ENCODE results near the gene CXCL16.

CXCL16 gene

DNA sequence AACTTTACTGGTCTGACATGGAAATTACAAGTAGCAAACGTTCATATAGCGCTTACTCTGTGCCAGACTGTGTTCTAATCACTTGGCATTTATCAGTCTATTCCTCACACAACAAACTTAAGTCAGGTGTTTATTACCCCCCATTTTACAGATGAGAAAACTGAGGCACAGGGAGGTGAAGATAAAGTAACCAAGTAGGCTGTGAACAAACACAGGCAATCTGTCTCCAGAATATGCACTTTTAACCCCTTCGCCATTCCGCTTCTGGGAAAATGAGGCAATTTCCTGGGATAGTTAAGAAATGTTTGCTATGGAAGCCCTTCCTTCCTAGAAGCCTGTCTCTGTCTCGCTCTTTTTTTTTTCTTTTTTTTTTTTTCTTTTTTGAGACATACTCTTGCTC lies 12.2 kb upstream of the CXCL16 start:
- H3K27ac ChIP-seq (ENCODE audit: insufficient read depth, low read depth, low read length, poor library complexity, severe bottlenecking), result no peak overlapping the region
- no peaks in the 10 kb centered on the region for H3K4me1 ChIP-seq (ENCODE audit: control insufficient read depth, insufficient read depth, low read length)
- no peak overlapping the region for H3K4me3 ChIP-seq (ENCODE audit: insufficient read depth, low read depth, low read length)
- no peaks in the 10 kb centered on the region for H3K36me3 ChIP-seq (ENCODE audit: control insufficient read depth, insufficient read depth, low read length)
- 84 to 90% methylated on average over 5 of the region's 5 CpGs for WGBS, 2 experiments
- no peaks in the 10 kb centered on the region for H3K27me3 ChIP-seq (ENCODE audit: control insufficient read depth, insufficient read depth, low read length, poor library complexity, severe bottlenecking)
- no peaks in the 10 kb centered on the region for H3K9me3 ChIP-seq (ENCODE audit: control insufficient read depth, low read length)

DNA sequence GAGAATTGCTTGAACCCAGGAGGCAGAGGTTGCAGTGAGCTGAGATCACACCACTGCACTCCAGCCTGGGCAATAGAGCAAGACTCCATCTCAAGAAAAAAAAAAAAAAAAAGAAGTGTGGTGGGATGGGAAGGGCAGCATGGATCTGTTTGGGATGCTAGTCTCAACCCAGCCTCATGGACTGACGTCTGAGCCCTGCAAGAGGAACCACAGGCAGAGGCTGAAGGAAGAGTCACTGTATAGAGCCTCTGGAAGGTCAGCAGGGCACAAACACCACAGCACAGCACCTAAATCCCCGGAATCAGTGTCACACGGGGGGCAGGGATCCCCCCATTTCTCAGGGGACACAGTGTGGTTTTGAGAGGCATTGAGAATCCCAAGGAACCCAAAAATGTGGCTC lies 10.9 kb upstream of the CXCL16 start:
- Histone ChIP-seq H3K27ac (ENCODE audit: insufficient read depth, low read depth, low read length, poor library complexity, severe bottlenecking) (no peak overlapping the region), H3K4me1 (ENCODE audit: control insufficient read depth, insufficient read depth, low read length) (no peaks in the 10 kb centered on the region), H3K9me3 (ENCODE audit: control insufficient read depth, low read length) (no peaks in the 10 kb centered on the region), H3K4me3 (ENCODE audit: insufficient read depth, low read depth, low read length) (no peak overlapping the region), H3K27me3 (ENCODE audit: control insufficient read depth, insufficient read depth, low read length, poor library complexity, severe bottlenecking) (peaks cover 5% of the 10 kb centered on the region), H3K36me3 (ENCODE audit: control insufficient read depth, insufficient read depth, low read length) (no peaks in the 10 kb centered on the region)
- WGBS, 2 experiments, result 47 to 55% methylated on average over 3 of the region's 3 CpGs

DNA sequence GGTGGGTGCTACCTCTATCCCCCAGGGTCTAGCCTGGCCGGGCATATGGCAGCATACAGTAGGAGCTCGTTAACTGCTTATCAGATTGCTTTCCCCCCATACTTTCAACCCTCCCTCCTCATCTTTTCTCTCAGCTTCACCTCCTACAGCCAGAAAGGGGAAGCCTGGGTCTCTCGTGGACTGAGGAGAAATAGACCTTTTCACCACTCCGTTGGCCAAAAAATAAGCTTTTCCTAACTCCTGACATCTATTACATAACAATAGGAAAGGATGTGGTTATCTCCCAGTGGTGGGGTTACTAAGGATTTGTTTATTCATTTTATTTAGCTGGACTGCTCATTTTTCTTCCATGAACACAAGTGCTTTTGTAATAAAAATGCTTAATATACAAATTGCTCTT lies 9.0 kb upstream of the CXCL16 start:
- no peaks in the 10 kb centered on the region for H3K9me3 ChIP-seq (ENCODE audit: control insufficient read depth, low read length)
- H3K27ac ChIP-seq (ENCODE audit: insufficient read depth, low read depth, low read length, poor library complexity, severe bottlenecking), result no peak overlapping the region
- peaks cover 7% of the 10 kb centered on the region for H3K4me1 ChIP-seq (ENCODE audit: control insufficient read depth, insufficient read depth, low read length)
- H3K36me3 ChIP-seq (ENCODE audit: control insufficient read depth, insufficient read depth, low read length), result no peaks in the 10 kb centered on the region
- no peak overlapping the region for H3K4me3 ChIP-seq (ENCODE audit: insufficient read depth, low read depth, low read length)
- 67 to 82% methylated on average over 2 to 4 of the region's 4 CpGs for WGBS, 2 experiments
- H3K27me3 ChIP-seq (ENCODE audit: control insufficient read depth, insufficient read depth, low read length, poor library complexity, severe bottlenecking), result peaks cover 24% of the 10 kb centered on the region

GRCh38 chr17:4747847-4748246 lies 8.1 kb upstream of the CXCL16 start:
- peaks cover 32% of the 10 kb centered on the region for H3K27me3 ChIP-seq (ENCODE audit: control insufficient read depth, insufficient read depth, low read length, poor library complexity, severe bottlenecking)
- WGBS, 2 experiments, result 91 to 93% methylated on average over 5 of the region's 5 CpGs

DNA sequence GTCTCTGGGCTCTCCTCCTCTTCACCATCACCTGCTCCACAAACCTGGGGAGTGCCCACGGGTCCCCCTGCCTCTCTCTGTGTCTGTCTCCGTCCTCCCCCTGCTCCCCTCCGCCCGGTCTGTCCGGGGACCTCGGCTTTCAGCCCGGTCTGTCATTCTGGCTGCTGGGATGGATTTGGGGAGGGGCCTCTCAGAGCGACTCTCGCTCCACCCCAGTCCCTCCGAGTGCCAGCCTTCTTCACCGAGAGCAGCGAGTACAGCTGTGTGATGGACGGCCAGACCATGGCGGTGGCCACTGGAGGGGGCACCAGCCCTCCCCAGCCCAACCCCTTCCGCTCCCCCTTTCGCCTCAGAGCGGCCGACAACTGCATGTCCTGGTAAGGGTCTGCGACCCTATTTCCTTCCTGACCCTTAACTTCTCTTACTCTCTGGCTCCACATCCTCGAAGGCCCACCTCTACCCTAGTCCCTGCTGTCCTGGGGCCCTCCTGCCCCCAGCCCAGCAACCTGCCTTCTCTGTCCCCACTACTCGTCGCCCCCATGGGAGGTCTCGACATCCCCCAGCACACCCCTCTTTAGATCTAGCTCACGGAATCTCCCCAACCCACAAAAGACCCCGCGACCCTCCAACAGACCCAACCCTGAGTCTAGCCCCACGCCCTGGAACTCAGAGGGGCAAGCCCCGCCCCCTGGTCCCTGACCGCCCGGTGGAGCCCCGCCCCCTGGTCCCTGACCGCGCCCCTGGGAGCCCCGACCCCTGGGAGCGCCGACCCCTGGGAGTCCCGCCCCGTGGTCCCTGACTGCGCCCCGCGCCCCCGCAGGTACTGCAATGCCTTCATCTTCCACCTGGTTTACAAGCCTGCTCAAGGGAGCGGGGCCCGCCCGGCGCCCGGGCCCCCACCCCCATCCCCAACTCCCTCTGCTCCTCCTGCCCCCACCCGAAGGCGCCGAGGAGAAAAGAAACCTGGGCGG lies 5.6 kb upstream of the CXCL16 start:
- WGBS, 2 experiments, result 5 to 7% methylated on average over 49 to 51 of the region's 51 CpGs
- H3K27me3 ChIP-seq (ENCODE audit: control insufficient read depth, insufficient read depth, low read length, poor library complexity, severe bottlenecking), result peaks cover 57% of the 10 kb centered on the region
- no peaks in the 10 kb centered on the region for H3K9me3 ChIP-seq (ENCODE audit: control insufficient read depth, low read length)
- no peak overlapping the region for H3K27ac ChIP-seq (ENCODE audit: insufficient read depth, low read depth, low read length, poor library complexity, severe bottlenecking)
- H3K4me3 ChIP-seq (ENCODE audit: insufficient read depth, low read depth, low read length), result peak overlapping the region; percentile 35
- peaks cover 7% of the 10 kb centered on the region for H3K4me1 ChIP-seq (ENCODE audit: control insufficient read depth, insufficient read depth, low read length)
- H3K36me3 ChIP-seq (ENCODE audit: control insufficient read depth, insufficient read depth, low read length), result no peaks in the 10 kb centered on the region

More at GRCh38 chr17:4747847-4748246, 8.1 kb upstream of the CXCL16 start:
- Histone ChIP-seq H3K4me3 (ENCODE audit: insufficient read depth, low read depth, low read length) (no peak overlapping the region), H3K27ac (ENCODE audit: insufficient read depth, low read depth, low read length, poor library complexity, severe bottlenecking) (no peak overlapping the region), H3K36me3 (ENCODE audit: control insufficient read depth, insufficient read depth, low read length) (no peaks in the 10 kb centered on the region), H3K9me3 (ENCODE audit: control insufficient read depth, low read length) (no peaks in the 10 kb centered on the region), H3K4me1 (ENCODE audit: control insufficient read depth, insufficient read depth, low read length) (peaks cover 7% of the 10 kb centered on the region)

- Histone ChIP-seq H3K4me3 (ENCODE audit: insufficient read depth, low read depth, low read length) (no peak overlapping the region), H3K27ac (ENCODE audit: insufficient read depth, low read depth, low read length, poor library complexity, severe bottlenecking) (no peak overlapping the region), H3K27me3 (ENCODE audit: control insufficient read depth, insufficient read depth, low read length, poor library complexity, severe bottlenecking) (peaks cover 71% of the 10 kb centered on the region), H3K9me3 (ENCODE audit: control insufficient read depth, low read length) (no peaks in the 10 kb centered on the region), H3K4me1 (ENCODE audit: control insufficient read depth, insufficient read depth, low read length) (peaks cover 7% of the 10 kb centered on the region), H3K36me3 (ENCODE audit: control insufficient read depth, insufficient read depth, low read length) (no peaks in the 10 kb centered on the region)
- WGBS, 2 experiments, result 84 to 93% methylated on average over 9 of the region's 9 CpGs
Measured at GRCh38 chr17:4743898-4744297, 4.2 kb upstream of the CXCL16 start.

GRCh38 chr17:4743216-4743615 lies 3.5 kb upstream of the CXCL16 start:
- Histone ChIP-seq H3K4me1 (ENCODE audit: control insufficient read depth, insufficient read depth, low read length) (peaks cover 7% of the 10 kb centered on the region), H3K4me3 (ENCODE audit: insufficient read depth, low read depth, low read length) (no peak overlapping the region), H3K27me3 (ENCODE audit: control insufficient read depth, insufficient read depth, low read length, poor library complexity, severe bottlenecking) (peaks cover 78% of the 10 kb centered on the region), H3K27ac (ENCODE audit: insufficient read depth, low read depth, low read length, poor library complexity, severe bottlenecking) (no peak overlapping the region), H3K9me3 (ENCODE audit: control insufficient read depth, low read length) (no peaks in the 10 kb centered on the region), H3K36me3 (ENCODE audit: control insufficient read depth, insufficient read depth, low read length) (no peaks in the 10 kb centered on the region)
- 92 to 95% methylated on average over 8 of the region's 8 CpGs for WGBS, 2 experiments

DNA sequence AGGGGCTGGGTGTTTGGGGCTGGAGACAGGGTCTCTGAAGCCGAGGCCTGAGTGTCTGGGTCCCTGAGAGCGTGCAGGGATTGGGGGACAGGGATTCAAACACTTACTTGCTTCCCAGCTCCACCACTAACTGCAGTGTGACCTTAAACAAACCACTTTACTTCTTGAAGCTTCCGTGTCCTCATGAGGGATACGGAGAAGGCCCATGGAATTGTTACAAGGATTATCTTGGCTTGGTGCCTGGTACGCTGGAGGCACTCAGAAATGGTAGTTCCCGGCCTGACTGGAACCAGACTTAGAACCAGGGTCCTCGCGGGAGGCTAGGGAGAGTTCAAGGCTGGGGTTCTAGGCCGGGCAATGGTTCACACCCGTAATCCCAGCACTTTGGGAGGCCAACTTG lies 2.9 kb upstream of the CXCL16 start:
- H3K4me3 ChIP-seq (ENCODE audit: insufficient read depth, low read depth, low read length), result no peak overlapping the region
- no peak overlapping the region for H3K27ac ChIP-seq (ENCODE audit: insufficient read depth, low read depth, low read length, poor library complexity, severe bottlenecking)
- no peaks in the 10 kb centered on the region for H3K36me3 ChIP-seq (ENCODE audit: control insufficient read depth, insufficient read depth, low read length)
- H3K9me3 ChIP-seq (ENCODE audit: control insufficient read depth, low read length), result no peaks in the 10 kb centered on the region
- WGBS, 2 experiments, result 90 to 93% methylated on average over 10 of the region's 10 CpGs
- peaks cover 84% of the 10 kb centered on the region for H3K27me3 ChIP-seq (ENCODE audit: control insufficient read depth, insufficient read depth, low read length, poor library complexity, severe bottlenecking)
- H3K4me1 ChIP-seq (ENCODE audit: control insufficient read depth, insufficient read depth, low read length), result peaks cover 7% of the 10 kb centered on the region

GRCh38 chr17:4742133-4742532 lies 2.4 kb upstream of the CXCL16 start:
- Histone ChIP-seq H3K4me1 (ENCODE audit: control insufficient read depth, insufficient read depth, low read length) (peaks cover 7% of the 10 kb centered on the region), H3K27ac (ENCODE audit: insufficient read depth, low read depth, low read length, poor library complexity, severe bottlenecking) (no peak overlapping the region), H3K27me3 (ENCODE audit: control insufficient read depth, insufficient read depth, low read length, poor library complexity, severe bottlenecking) (peaks cover 89% of the 10 kb centered on the region), H3K9me3 (ENCODE audit: control insufficient read depth, low read length) (no peaks in the 10 kb centered on the region), H3K4me3 (ENCODE audit: insufficient read depth, low read depth, low read length) (no peak overlapping the region), H3K36me3 (ENCODE audit: control insufficient read depth, insufficient read depth, low read length) (no peaks in the 10 kb centered on the region)
- 85 to 89% methylated on average over 9 of the region's 9 CpGs for WGBS, 2 experiments

GRCh38 chr17:4741544-4741943 lies 1.8 kb upstream of the CXCL16 start:
- Histone ChIP-seq H3K9me3 (ENCODE audit: control insufficient read depth, low read length) (no peaks in the 10 kb centered on the region), H3K4me3 (ENCODE audit: insufficient read depth, low read depth, low read length) (no peak overlapping the region), H3K27ac (ENCODE audit: insufficient read depth, low read depth, low read length, poor library complexity, severe bottlenecking) (no peak overlapping the region), H3K27me3 (ENCODE audit: control insufficient read depth, insufficient read depth, low read length, poor library complexity, severe bottlenecking) (peaks cover 95% of the 10 kb centered on the region), H3K4me1 (ENCODE audit: control insufficient read depth, insufficient read depth, low read length) (peaks cover 7% of the 10 kb centered on the region), H3K36me3 (ENCODE audit: control insufficient read depth, insufficient read depth, low read length) (no peaks in the 10 kb centered on the region)
- WGBS, 2 experiments, result 91% methylated on average over 8 of the region's 8 CpGs

All from ectodermal cell (in vitro differentiated cells).